Smooth muscle cell of the brain vasculature (primary cell): ENCODE data around the gene TMEM184B.
A peak's percentile ranks its signal among the peaks of the same experiment; 100 is the strongest.
"Not testable (repeated sequence)": the region's sequence is repeated elsewhere in the genome, so short reads cannot be mapped to it uniquely, and the experiment has no call there.

Source experiments
- DNase-seq: peaks from one replicate; pipeline ENCODE4 v3.0.0-alpha.2; 2012; ENCODE audit warnings: low read depth, low spot score

TMEM184B gene

GRCh38 chr22:38249301-38249700 is 23.5 kb downstream of the TMEM184B start:
- no peak for DNase-seq

- DNase-seq = no peak
Observed at GRCh38 chr22:38248280-38248679, 24.5 kb downstream of the TMEM184B start.

GRCh38 chr22:38247713-38248112 is 25.1 kb downstream of the TMEM184B start:
- no peak for DNase-seq

- DNase-seq = no peak
Observed at GRCh38 chr22:38246692-38247091, 26.1 kb downstream of the TMEM184B start.

- DNase-seq = no peak
Observed at GRCh38 chr22:38246046-38246658, 26.7 kb downstream of the TMEM184B start.

- DNase-seq = no peak
Observed at GRCh38 chr22:38244106-38244505, 28.7 kb downstream of the TMEM184B start.

GRCh38 chr22:38243007-38243765 is 29.6 kb downstream of the TMEM184B start:
- DNase-seq = peak; percentile 69

- DNase-seq = peak; percentile 51
Observed at GRCh38 chr22:38240734-38241252, 32.0 kb downstream of the TMEM184B start.

- no peak for DNase-seq
Observed at GRCh38 chr22:38239101-38239761, 33.6 kb downstream of the TMEM184B start.

- DNase-seq = no peak
Observed at GRCh38 chr22:38238519-38239071, 34.2 kb downstream of the TMEM184B start.

- no peak for DNase-seq
Observed at GRCh38 chr22:38236786-38237185, 36.0 kb downstream of the TMEM184B start.

GRCh38 chr22:38235240-38235850 is 37.5 kb downstream of the TMEM184B start:
- DNase-seq = no peak

GRCh38 chr22:38233856-38234255 is 39.0 kb downstream of the TMEM184B start:
- not testable (repeated sequence) for DNase-seq

- no peak for DNase-seq
Observed at GRCh38 chr22:38233427-38233826, 39.4 kb downstream of the TMEM184B start.

GRCh38 chr22:38232196-38232595 is 40.6 kb downstream of the TMEM184B start:
- no peak for DNase-seq

GRCh38 chr22:38230916-38231315 is 41.9 kb downstream of the TMEM184B start:
- no peak for DNase-seq

GRCh38 chr22:38230108-38230825 is 42.5 kb downstream of the TMEM184B start:
- DNase-seq = no peak

GRCh38 chr22:38228873-38229740 is 43.7 kb downstream of the TMEM184B start:
- DNase-seq = no peak

- no peak for DNase-seq
Observed at GRCh38 chr22:38228326-38228872, 44.4 kb downstream of the TMEM184B start.
